ENCODE data around the gene TAL2. TPM values are rescaled to one million over a fixed set of nuclear protein-coding genes. Genes with fewer than 3 reads are reported as not detected.

Gene TAL2
- total and polyA plus RNA-seq, 9 of the 15 experiments (the other 6 are each of a cell fraction or from before 2014, with no cell fraction given), result 0.21 to 3.7 (median 1.1) TPM; not detected in 1

DNA sequence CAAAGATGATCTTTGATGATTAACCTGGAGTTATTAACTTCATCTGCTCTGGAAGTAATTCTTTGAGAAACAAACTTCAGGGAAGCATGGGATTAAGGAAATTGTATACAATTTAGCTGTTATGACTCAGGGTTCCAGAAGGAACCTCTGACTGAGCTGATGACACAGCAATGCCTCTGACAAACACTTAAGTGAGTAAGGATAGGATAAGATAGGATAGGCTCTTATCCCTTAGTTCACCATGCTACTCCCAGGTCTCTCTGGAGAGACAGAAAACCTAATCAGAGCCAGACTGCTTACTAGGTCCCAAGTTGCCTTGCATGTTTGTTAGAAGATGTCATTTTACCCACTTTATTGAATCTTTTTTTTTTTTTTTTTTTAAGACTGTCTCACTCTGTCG, 19.5 kb downstream of the TAL2 start (continued):
- TF ChIP-seq, protein P1, sequence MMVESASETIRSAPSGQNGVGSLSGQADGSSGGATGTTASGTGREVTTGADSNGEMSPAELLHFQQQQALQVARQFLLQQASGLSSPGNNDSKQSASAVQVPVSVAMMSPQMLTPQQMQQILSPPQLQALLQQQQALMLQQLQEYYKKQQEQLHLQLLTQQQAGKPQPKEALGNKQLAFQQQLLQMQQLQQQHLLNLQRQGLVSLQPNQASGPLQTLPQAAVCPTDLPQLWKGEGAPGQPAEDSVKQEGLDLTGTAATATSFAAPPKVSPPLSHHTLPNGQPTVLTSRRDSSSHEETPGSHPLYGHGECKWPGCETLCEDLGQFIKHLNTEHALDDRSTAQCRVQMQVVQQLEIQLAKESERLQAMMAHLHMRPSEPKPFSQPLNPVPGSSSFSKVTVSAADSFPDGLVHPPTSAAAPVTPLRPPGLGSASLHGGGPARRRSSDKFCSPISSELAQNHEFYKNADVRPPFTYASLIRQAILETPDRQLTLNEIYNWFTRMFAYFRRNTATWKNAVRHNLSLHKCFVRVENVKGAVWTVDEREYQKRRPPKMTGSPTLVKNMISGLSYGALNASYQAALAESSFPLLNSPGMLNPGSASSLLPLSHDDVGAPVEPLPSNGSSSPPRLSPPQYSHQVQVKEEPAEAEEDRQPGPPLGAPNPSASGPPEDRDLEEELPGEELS (CRISPR knock-in tag; IDR thresholded peaks at IDR 0.05; ENCODE audit: borderline replicate concordance), result no peak
- TF ChIP-seq ZNF3 (CRISPR knock-in tag; IDR thresholded peaks at IDR 0.05) (no peak), ZNF436 (CRISPR knock-in tag; IDR thresholded peaks at IDR 0.05) (no peak), NRF1 (conservative IDR thresholded peaks at IDR 0.05 in 1 of 2, IDR thresholded peaks at IDR 0.05 in 1 of 2) (no peak), TCF7 (IDR thresholded peaks at IDR 0.05; ENCODE audit: borderline replicate concordance) (no peak), NR1H2 (CRISPR knock-in tag; IDR thresholded peaks at IDR 0.05) (no peak), ZNF644 (tag; IDR thresholded peaks at IDR 0.05; ENCODE audit: low read depth) (no peak), ZNF586 (CRISPR knock-in tag; conservative IDR thresholded peaks at IDR 0.05) (no peak), KLF10 (CRISPR knock-in tag; IDR thresholded peaks at IDR 0.05) (no peak), ZNF717 (CRISPR knock-in tag; IDR thresholded peaks at IDR 0.05) (no peak)
- TF ChIP-seq, protein P2, sequence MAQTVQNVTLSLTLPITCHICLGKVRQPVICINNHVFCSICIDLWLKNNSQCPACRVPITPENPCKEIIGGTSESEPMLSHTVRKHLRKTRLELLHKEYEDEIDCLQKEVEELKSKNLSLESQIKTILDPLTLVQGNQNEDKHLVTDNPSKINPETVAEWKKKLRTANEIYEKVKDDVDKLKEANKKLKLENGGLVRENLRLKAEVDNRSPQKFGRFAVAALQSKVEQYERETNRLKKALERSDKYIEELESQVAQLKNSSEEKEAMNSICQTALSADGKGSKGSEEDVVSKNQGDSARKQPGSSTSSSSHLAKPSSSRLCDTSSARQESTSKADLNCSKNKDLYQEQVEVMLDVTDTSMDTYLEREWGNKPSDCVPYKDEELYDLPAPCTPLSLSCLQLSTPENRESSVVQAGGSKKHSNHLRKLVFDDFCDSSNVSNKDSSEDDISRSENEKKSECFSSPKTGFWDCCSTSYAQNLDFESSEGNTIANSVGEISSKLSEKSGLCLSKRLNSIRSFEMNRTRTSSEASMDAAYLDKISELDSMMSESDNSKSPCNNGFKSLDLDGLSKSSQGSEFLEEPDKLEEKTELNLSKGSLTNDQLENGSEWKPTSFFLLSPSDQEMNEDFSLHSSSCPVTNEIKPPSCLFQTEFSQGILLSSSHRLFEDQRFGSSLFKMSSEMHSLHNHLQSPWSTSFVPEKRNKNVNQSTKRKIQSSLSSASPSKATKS (CRISPR knock-in tag; IDR thresholded peaks at IDR 0.05), result no peak
- TF ChIP-seq, protein P3, sequence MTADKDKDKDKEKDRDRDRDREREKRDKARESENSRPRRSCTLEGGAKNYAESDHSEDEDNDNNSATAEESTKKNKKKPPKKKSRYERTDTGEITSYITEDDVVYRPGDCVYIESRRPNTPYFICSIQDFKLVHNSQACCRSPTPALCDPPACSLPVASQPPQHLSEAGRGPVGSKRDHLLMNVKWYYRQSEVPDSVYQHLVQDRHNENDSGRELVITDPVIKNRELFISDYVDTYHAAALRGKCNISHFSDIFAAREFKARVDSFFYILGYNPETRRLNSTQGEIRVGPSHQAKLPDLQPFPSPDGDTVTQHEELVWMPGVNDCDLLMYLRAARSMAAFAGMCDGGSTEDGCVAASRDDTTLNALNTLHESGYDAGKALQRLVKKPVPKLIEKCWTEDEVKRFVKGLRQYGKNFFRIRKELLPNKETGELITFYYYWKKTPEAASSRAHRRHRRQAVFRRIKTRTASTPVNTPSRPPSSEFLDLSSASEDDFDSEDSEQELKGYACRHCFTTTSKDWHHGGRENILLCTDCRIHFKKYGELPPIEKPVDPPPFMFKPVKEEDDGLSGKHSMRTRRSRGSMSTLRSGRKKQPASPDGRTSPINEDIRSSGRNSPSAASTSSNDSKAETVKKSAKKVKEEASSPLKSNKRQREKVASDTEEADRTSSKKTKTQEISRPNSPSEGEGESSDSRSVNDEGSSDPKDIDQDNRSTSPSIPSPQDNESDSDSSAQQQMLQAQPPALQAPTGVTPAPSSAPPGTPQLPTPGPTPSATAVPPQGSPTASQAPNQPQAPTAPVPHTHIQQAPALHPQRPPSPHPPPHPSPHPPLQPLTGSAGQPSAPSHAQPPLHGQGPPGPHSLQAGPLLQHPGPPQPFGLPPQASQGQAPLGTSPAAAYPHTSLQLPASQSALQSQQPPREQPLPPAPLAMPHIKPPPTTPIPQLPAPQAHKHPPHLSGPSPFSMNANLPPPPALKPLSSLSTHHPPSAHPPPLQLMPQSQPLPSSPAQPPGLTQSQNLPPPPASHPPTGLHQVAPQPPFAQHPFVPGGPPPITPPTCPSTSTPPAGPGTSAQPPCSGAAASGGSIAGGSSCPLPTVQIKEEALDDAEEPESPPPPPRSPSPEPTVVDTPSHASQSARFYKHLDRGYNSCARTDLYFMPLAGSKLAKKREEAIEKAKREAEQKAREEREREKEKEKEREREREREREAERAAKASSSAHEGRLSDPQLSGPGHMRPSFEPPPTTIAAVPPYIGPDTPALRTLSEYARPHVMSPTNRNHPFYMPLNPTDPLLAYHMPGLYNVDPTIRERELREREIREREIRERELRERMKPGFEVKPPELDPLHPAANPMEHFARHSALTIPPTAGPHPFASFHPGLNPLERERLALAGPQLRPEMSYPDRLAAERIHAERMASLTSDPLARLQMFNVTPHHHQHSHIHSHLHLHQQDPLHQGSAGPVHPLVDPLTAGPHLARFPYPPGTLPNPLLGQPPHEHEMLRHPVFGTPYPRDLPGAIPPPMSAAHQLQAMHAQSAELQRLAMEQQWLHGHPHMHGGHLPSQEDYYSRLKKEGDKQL (CRISPR knock-in tag; IDR thresholded peaks at IDR 0.05; ENCODE audit: borderline replicate concordance), result no peak
- TF ChIP-seq, protein P4, sequence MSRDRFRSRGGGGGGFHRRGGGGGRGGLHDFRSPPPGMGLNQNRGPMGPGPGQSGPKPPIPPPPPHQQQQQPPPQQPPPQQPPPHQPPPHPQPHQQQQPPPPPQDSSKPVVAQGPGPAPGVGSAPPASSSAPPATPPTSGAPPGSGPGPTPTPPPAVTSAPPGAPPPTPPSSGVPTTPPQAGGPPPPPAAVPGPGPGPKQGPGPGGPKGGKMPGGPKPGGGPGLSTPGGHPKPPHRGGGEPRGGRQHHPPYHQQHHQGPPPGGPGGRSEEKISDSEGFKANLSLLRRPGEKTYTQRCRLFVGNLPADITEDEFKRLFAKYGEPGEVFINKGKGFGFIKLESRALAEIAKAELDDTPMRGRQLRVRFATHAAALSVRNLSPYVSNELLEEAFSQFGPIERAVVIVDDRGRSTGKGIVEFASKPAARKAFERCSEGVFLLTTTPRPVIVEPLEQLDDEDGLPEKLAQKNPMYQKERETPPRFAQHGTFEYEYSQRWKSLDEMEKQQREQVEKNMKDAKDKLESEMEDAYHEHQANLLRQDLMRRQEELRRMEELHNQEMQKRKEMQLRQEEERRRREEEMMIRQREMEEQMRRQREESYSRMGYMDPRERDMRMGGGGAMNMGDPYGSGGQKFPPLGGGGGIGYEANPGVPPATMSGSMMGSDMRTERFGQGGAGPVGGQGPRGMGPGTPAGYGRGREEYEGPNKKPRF (IDR thresholded peaks at IDR 0.05; ENCODE audit: low read depth, low read length), result no peak
- TF ChIP-seq, protein P5, sequence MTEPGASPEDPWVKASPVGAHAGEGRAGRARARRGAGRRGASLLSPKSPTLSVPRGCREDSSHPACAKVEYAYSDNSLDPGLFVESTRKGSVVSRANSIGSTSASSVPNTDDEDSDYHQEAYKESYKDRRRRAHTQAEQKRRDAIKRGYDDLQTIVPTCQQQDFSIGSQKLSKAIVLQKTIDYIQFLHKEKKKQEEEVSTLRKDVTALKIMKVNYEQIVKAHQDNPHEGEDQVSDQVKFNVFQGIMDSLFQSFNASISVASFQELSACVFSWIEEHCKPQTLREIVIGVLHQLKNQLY (CRISPR knock-in tag; conservative IDR thresholded peaks at IDR 0.05), result no peak

Data from K562 (cell line).